Mammary epithelial cell (primary cell): ENCODE measurements around the gene TMEM221.

Experiments
- EZH2 ChIP-seq: IDR thresholded peaks from 2 replicates; pipeline ENCODE4 v1.6.1; 2012; ENCODE audit warnings: low read length, inconsistent platforms, borderline replicate concordance
- TF ChIP-seq, protein P1 (sequence below), 2 donors: IDR thresholded peaks in 1 of 2; conservative IDR thresholded peaks in 1 of 2; 2 replicates each; pipeline ENCODE4 v1.5.1; 2011 to 2012; ENCODE audit warnings: inconsistent platforms in 2 of 2, low read length in 2 of 2, mild to moderate bottlenecking in 2 of 2, control low read depth in 1 of 2, low read depth in 1 of 2; ENCODE audit not compliant: insufficient read depth in 1 of 2; ENCODE audit errors: extremely low read depth in 1 of 2

DNA sequence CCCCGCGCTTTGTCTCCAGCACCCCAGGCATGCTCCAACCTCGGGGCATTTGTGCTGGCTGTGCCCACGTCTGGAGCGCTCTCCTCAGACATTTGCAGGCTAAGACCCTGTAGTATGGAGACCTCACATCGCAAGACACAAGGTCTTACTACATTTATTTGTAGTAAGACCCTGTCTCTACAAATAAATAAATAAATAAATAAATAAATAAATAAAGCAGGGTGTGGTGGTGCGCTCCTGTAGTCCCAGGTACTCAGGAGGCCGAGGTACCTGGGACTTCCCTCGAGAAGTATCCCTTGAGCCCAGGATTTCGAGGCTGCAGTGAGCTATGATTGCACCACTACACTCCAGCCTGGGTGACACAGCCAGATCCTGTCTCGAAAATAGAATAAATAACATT lies 7.7 kb upstream of the TMEM221 start:
- TF ChIP-seq, protein P1, sequence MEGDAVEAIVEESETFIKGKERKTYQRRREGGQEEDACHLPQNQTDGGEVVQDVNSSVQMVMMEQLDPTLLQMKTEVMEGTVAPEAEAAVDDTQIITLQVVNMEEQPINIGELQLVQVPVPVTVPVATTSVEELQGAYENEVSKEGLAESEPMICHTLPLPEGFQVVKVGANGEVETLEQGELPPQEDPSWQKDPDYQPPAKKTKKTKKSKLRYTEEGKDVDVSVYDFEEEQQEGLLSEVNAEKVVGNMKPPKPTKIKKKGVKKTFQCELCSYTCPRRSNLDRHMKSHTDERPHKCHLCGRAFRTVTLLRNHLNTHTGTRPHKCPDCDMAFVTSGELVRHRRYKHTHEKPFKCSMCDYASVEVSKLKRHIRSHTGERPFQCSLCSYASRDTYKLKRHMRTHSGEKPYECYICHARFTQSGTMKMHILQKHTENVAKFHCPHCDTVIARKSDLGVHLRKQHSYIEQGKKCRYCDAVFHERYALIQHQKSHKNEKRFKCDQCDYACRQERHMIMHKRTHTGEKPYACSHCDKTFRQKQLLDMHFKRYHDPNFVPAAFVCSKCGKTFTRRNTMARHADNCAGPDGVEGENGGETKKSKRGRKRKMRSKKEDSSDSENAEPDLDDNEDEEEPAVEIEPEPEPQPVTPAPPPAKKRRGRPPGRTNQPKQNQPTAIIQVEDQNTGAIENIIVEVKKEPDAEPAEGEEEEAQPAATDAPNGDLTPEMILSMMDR (conservative IDR thresholded peaks at IDR 0.05 in 1 of 2, IDR thresholded peaks at IDR 0.05 in 1 of 2; ENCODE audit: extremely low read depth in 1 of 2, insufficient read depth in 1 of 2, low read depth in 1 of 2, low read length in 2 of 2), result no peak
- TF ChIP-seq EZH2, result no peak
